PFSK-1 (cell line): ENCODE measurements around the gene EEFSEC.

Experiments used
- POLR2AphosphoS5 ChIP-seq: IDR thresholded peaks from 2 replicates; pipeline ENCODE4 v1.6.1; 2012; ENCODE audit warnings: low read depth, mild to moderate bottlenecking, control low read depth, low read length, moderate library complexity
- REST ChIP-seq, 2 experiments: IDR thresholded peaks; 2 replicates each; pipeline versions ENCODE4 v1.6.1 to v1.8.0; 2011 to 2012; ENCODE audit warnings: low read depth in 2 of 2, low read length in 2 of 2, control low read depth in 1 of 2, inconsistent platforms in 1 of 2, mild to moderate bottlenecking in 1 of 2, moderate library complexity in 1 of 2; ENCODE audit not compliant: insufficient read depth in 1 of 2
- SIN3A ChIP-seq: IDR thresholded peaks from 2 replicates; pipeline ENCODE4 v1.6.1; 2012; ENCODE audit warnings: mild to moderate bottlenecking, low read length, moderate library complexity, borderline replicate concordance; ENCODE audit not compliant: insufficient read depth

DNA sequence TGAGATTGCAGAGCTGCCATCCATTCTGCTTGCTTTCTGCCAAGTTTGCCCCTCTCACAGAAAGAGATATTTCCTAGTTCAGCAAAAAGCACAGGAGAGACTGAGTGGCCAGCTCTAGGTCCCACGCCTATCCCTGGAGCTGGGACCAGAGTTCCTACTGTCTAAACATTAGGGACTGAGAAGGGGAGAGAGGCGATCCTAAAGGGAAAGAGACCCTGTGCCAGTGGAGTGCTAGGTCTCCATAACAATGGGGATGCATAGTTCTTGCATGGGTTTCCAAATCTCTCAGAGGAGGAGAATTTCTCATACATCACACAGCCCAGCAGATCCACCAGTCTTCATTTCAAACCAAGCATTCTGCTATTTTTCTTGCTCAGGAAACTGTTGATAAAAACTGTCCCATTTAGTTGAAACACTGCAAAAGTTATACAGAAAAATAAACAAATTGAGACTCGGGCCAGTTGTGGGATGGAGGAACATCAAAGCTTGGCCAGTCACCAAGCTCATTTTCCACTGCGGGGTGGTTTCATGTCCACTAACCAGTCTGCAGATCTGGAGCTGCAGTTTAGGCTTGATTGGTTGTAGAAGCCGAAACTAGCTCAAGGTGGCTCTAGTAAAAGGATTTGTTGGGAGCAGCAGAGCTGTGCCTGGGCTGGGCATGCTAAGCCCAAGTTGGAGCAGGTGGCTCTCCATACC lies 62.7 kb downstream of the EEFSEC start:
- no peak for TF ChIP-seq POLR2AphosphoS5
- no peak for TF ChIP-seq REST (IDR thresholded peaks at IDR 0.05; ENCODE audit: insufficient read depth in 1 of 2, low read depth in 2 of 2, low read length in 2 of 2)
- TF ChIP-seq SIN3A: no peak
